CD4-positive, alpha-beta T cell (primary cell): ENCODE data around the gene PDE8A. TPM values are rescaled to one million over a fixed set of nuclear protein-coding genes. Genes with fewer than 3 reads are reported as not detected.

Source experiments
- ATAC-seq: fragments of 200-7000 bp; cut with Tn5 transposase; one replicate; pipeline ENCODE4 v1.10.0; 2022; ENCODE audit warnings: mild to moderate bottlenecking; ENCODE audit not compliant: poor library complexity
- CTCF ChIA-PET: fragments of 350-600 bp; sonication (Branson Sonifier 250); formaldehyde crosslinking; loops from one replicate; lab custom pipeline; 2021; ENCODE audit warnings: antibody characterized with exemption, inconsistent platforms; lab: Charles Lee
- POLR2A ChIA-PET: fragments of 350-600 bp; sonication (Branson Sonifier 250); formaldehyde crosslinking; loops from one replicate; lab custom pipeline; 2021; ENCODE audit warnings: antibody characterized with exemption, inconsistent platforms; lab: Charles Lee
- DNase-seq, 14 experiments: peaks; one replicate each; pipeline ENCODE4 v3.0.0-alpha.2; 2013 to 2020; ENCODE audit warnings: mixed read lengths in 2 of 14
- H3K27ac ChIP-seq, 2 donors: one replicate each; pipeline versions ENCODE4 v1.5.1 to v1.7.0; 2013; ENCODE audit warnings: low read length in 2 of 2, low read depth in 1 of 2, mild to moderate bottlenecking in 1 of 2
- H3K27me3 ChIP-seq, 2 experiments: 1 replicate in 1 of 2; 2 replicates in 1 of 2; pipeline versions ENCODE4 v1.6.1 to v1.7.0; 2013; ENCODE audit warnings: low read length in 2 of 2, control low read depth in 1 of 2, mild to moderate bottlenecking in 1 of 2, moderate library complexity in 1 of 2; ENCODE audit not compliant: insufficient read depth in 2 of 2, control insufficient read depth in 1 of 2
- H3K36me3 ChIP-seq: one replicate; pipeline ENCODE4 v1.6.1; 2013; ENCODE audit warnings: low read length, control low read depth; ENCODE audit not compliant: insufficient read depth
- H3K4me1 ChIP-seq: one replicate; pipeline ENCODE4 v1.6.1; 2013; ENCODE audit warnings: low read length, control low read depth; ENCODE audit not compliant: insufficient read depth
- H3K4me3 ChIP-seq: one replicate; pipeline ENCODE4 v1.5.1; 2013; ENCODE audit warnings: mild to moderate bottlenecking, low read length, moderate library complexity
- H3K9me3 ChIP-seq, 2 experiments: 1 replicate in 1 of 2; 2 replicates in 1 of 2; pipeline versions ENCODE4 v1.6.1 to v1.7.0; 2013; ENCODE audit warnings: low read length in 2 of 2, mild to moderate bottlenecking in 2 of 2, control low read depth in 1 of 2, moderate library complexity in 1 of 2; ENCODE audit not compliant: control insufficient read depth in 1 of 2, insufficient read depth in 1 of 2
- H3K27ac Mint-ChIP-seq: one replicate; pipeline ENCODE4 v1.8.0; 2020; ENCODE audit warnings: mixed read lengths
- H3K27me3 Mint-ChIP-seq: one replicate; pipeline ENCODE4 v1.8.0; 2021; ENCODE audit warnings: mixed read lengths
- H3K36me3 Mint-ChIP-seq: one replicate; pipeline ENCODE4 v1.8.0; 2021; ENCODE audit warnings: low read depth, mixed read lengths
- H3K4me1 Mint-ChIP-seq: one replicate; pipeline ENCODE4 v1.8.0; 2021; ENCODE audit warnings: low read depth, mixed read lengths
- H3K4me3 Mint-ChIP-seq: one replicate; pipeline ENCODE4 v1.8.0; 2020; ENCODE audit warnings: mild to moderate bottlenecking, mixed read lengths
- H3K9me3 Mint-ChIP-seq: one replicate; pipeline ENCODE4 v1.8.0; 2020; ENCODE audit warnings: mixed read lengths
- intact Hi-C, 2 experiments: fragments of 100-400 bp; cut with DNase I in 1 of 2; cut with micrococcal nuclease in 1 of 2; formaldehyde crosslinking; loops; one replicate each; pipeline versions ENCODE4 v1.15.1 to v1.9.0; 2023 to 2025; cut with DNase I, micrococcal nuclease
- total RNA-seq, 174 experiments: library from RNA in 2 of 174; stranded (reverse) in 2 of 174; gene quantifications; one replicate each; pipeline ENCODE4 v1.2.3 and lab custom pipeline; 2021 to 2026
- TF ChIP-seq, protein P1 (sequence below): fragments of 200-600 bp; IDR thresholded peaks from one replicate; pipeline ENCODE4 v1.8.0; 2022; ENCODE audit warnings: antibody characterized with exemption, mild to moderate bottlenecking

The PDE8A gene
- total RNA-seq, 2 experiments from 2014 or later: 29.8 to 34.3 TPM

DNA sequence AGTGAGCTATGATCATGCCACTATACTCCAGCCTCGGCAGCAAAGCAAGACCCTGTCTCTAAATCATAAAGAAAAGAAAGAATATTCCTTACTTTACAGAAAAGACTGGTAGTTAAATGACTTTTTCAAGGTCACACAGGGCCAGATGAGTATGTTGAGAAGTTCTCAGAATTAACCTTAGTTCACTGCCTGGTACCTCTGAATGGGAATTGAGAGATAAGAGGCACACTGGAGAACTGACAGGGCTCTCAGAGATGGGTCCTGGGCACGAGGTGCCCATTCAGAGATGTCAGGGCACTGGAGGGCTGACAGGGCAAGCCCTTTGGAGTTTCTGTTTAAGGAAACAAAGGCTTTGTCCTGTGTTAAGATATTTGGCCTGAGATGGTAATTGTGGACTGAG, 157.7 kb downstream of the PDE8A start:
- Mint-ChIP-seq H3K36me3 (peaks cover 43% of the 10 kb centered on the region), H3K27ac (no peak overlapping the region), H3K4me1 (no peaks in the 10 kb centered on the region), H3K9me3 (no peaks in the 10 kb centered on the region), H3K27me3 (no peaks in the 10 kb centered on the region), H3K4me3 (no peak overlapping the region)
- ChIA-PET POLR2A (no interaction called here), CTCF (no interaction called here)
- TF ChIP-seq, protein P1, sequence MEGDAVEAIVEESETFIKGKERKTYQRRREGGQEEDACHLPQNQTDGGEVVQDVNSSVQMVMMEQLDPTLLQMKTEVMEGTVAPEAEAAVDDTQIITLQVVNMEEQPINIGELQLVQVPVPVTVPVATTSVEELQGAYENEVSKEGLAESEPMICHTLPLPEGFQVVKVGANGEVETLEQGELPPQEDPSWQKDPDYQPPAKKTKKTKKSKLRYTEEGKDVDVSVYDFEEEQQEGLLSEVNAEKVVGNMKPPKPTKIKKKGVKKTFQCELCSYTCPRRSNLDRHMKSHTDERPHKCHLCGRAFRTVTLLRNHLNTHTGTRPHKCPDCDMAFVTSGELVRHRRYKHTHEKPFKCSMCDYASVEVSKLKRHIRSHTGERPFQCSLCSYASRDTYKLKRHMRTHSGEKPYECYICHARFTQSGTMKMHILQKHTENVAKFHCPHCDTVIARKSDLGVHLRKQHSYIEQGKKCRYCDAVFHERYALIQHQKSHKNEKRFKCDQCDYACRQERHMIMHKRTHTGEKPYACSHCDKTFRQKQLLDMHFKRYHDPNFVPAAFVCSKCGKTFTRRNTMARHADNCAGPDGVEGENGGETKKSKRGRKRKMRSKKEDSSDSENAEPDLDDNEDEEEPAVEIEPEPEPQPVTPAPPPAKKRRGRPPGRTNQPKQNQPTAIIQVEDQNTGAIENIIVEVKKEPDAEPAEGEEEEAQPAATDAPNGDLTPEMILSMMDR: no peak
- intact Hi-C loops: no loop called here
- no peak overlapping the region for H3K4me3 ChIP-seq
- no peaks in the 10 kb centered on the region for H3K9me3 ChIP-seq
- H3K27me3 ChIP-seq: no peaks in the 10 kb centered on the region
- no peak overlapping the region for H3K27ac ChIP-seq
- DNase-seq (no peak), ATAC-seq (no peak)
- peaks cover 36% of the 10 kb centered on the region for H3K36me3 ChIP-seq
- no peaks in the 10 kb centered on the region for H3K4me1 ChIP-seq

DNA sequence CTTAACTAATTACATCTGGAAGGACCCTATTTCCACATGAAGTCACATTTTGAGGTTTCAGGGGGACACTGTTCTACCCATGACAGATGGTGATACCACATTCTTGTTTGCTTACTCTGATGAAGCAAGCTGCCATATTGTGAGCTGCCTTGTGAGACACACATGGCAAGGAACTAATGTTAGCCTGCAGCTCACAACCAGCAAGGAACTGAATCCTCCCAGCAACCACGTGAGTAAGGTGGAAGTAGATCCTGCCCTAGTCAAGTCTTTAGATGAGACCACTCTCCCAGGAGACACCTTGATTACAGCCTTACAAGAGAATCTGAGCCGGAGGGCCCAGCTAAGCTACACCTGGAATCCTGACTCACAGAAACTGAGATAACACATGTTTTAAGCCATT, 160.1 kb downstream of the PDE8A start:
- CTCF ChIA-PET: no interaction called here
- H3K27me3 Mint-ChIP-seq: no peaks in the 10 kb centered on the region
- Histone ChIP-seq H3K4me3 (no peak overlapping the region), H3K9me3 (no peaks in the 10 kb centered on the region), H3K4me1 (no peaks in the 10 kb centered on the region), H3K27ac (no peak overlapping the region), H3K36me3 (peaks cover 18% of the 10 kb centered on the region), H3K27me3 (no peaks in the 10 kb centered on the region)
- H3K4me1 Mint-ChIP-seq: no peaks in the 10 kb centered on the region
- intact Hi-C loops: no loop called here
- ATAC-seq (no peak), DNase-seq (no peak)
- H3K27ac Mint-ChIP-seq: no peak overlapping the region
- TF ChIP-seq, protein P1: no peak
- H3K4me3 Mint-ChIP-seq: no peak overlapping the region
- no peaks in the 10 kb centered on the region for H3K9me3 Mint-ChIP-seq
- H3K36me3 Mint-ChIP-seq: peaks cover 20% of the 10 kb centered on the region
- POLR2A ChIA-PET: no interaction called here

DNA sequence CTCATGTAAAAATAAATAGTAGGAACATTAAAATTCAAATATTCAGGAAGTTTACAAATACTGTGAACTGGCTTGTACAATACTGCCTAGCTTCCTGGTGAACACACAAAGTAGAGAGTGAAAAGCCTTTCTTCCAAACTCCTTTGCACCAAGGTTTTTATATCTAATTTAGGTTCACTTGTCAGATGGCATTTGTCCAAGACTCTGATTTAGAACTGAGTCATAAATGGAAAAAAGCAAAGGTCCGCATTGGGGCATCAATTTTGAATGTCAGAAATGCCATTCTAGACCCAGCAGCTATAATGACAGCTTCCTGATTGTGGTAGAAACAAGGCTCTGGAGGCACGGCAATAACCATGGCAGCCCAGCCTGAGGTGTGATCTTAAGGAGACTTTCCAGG, 160.7 kb downstream of the PDE8A start:
- Histone ChIP-seq H3K27ac (no peak overlapping the region), H3K4me3 (no peak overlapping the region), H3K27me3 (no peaks in the 10 kb centered on the region), H3K9me3 (no peaks in the 10 kb centered on the region), H3K36me3 (peaks cover 13% of the 10 kb centered on the region), H3K4me1 (no peaks in the 10 kb centered on the region)
- Mint-ChIP-seq H3K27ac (no peak overlapping the region), H3K27me3 (no peaks in the 10 kb centered on the region), H3K4me3 (no peak overlapping the region), H3K9me3 (no peaks in the 10 kb centered on the region), H3K4me1 (no peaks in the 10 kb centered on the region), H3K36me3 (peaks cover 14% of the 10 kb centered on the region)
- intact Hi-C loops: no loop called here
- no peak for DNase-seq
- ChIA-PET POLR2A (no interaction called here), CTCF (no interaction called here)
- ATAC-seq: no peak
- TF ChIP-seq, protein P1: no peak
